Gastrocnemius medialis (tissue), 4 donors: ENCODE data around the gene PDE5A.

Experiments
- CTCF ChIP-seq, 5 experiments: fragments of 450-650 bp in 3 of 5; fragments of 200-600 bp in 2 of 5; sonication (generic) in 2 of 5; IDR thresholded peaks in 4 of 5; conservative IDR thresholded peaks in 1 of 5; 1 replicate in 4 of 5; 2 replicates in 1 of 5; pipeline ENCODE4 v1.5.1; 2016 to 2019; ENCODE audit warnings: antibody characterized with exemption in 5 of 5, mild to moderate bottlenecking in 3 of 5, moderate library complexity in 3 of 5
- POLR2A ChIP-seq, 2 donors: fragments of 450-650 bp; IDR thresholded peaks; one replicate each; pipeline ENCODE4 v1.6.1; 2017; ENCODE audit warnings: antibody characterized with exemption in 2 of 2, mild to moderate bottlenecking in 2 of 2, moderate library complexity in 2 of 2

DNA sequence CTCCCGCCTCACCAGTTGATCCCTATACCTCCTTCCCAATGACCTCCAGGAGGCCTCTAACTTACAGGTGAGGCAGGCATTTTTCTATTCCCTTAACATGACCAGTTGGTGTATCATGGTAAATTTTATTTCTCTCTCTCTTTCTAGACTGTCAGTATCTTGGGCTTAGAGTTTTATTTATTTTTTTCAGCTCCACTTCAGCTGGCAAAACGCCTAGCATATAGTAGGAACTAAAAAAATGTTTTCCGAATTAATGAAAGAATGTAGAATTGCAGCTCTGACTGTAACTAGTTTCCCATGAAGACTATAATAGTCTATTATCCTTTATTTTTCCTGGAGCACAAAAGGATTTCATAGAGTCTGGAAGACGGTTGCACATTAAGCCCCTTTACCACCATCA, 84.8 kb downstream of the PDE5A start:
- TF ChIP-seq CTCF (IDR thresholded peaks at IDR 0.05 in 4 of 5, conservative IDR thresholded peaks at IDR 0.05 in 1 of 5) (no peak), POLR2A (IDR thresholded peaks at IDR 0.05) (no peak)
